T-helper 9 cell (primary cell): ENCODE results near the gene SP100.
"Not testable (repeated sequence)": the region's sequence is repeated elsewhere in the genome, so short reads cannot be mapped to it uniquely, and the experiment has no call there.

ENCODE experiments used
- DNase-seq: peaks from one replicate; pipeline ENCODE4 v3.0.0-alpha.2; 2020

SP100 gene

GRCh38 chr2:230471074-230471473 lies 55.1 kb downstream of the SP100 start:
- no peak for DNase-seq

GRCh38 chr2:230472621-230473018 lies 56.6 kb downstream of the SP100 start:
- no peak for DNase-seq

GRCh38 chr2:230473378-230473777 lies 57.4 kb downstream of the SP100 start:
- no peak for DNase-seq

- DNase-seq = no peak
Observed at GRCh38 chr2:230475143-230475542, 59.1 kb downstream of the SP100 start.

GRCh38 chr2:230485801-230486341 lies 69.9 kb downstream of the SP100 start:
- DNase-seq = no peak

DNA sequence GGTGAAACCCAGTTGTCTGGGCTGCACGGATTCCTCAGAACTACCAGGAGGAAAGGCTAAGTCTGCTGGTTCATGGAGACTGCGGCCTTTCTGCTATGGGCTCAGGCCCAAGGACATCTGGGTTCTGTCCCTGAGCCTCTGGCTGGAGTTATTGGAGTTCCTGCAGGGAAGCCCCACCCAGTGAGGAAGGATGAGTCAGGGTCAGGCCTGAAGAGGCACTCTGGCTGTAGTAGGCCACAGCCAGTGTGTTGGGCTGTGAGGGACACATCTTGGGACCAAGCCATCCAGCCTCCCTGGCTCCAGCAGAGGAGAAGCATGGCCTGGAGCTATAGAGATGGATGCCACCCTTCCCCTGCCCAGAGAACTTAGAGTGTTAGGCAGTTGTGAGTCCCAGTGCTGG lies 75.2 kb downstream of the SP100 start:
- not testable (repeated sequence) for DNase-seq

GRCh38 chr2:230492107-230492506 lies 76.1 kb downstream of the SP100 start:
- no peak for DNase-seq

GRCh38 chr2:230494980-230495379 lies 79.0 kb downstream of the SP100 start:
- no peak for DNase-seq

DNA sequence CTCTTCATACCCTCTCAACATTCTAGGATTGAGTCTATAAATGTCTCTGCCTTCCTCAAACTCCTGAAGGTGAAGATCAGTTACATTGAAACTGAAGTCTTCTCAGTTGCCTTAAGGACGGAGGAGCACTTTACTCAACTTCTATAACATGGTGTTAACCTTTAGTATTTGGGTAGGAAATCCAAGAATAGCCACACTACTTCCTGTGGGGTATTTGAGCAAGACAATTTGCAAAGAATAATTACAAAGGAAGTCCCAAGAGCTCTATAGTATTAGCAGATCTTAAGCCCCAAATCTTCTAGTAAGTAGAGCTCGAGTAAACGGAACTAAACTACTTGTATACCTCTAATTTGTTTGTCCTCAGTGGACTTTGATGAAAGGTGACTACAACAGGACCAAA lies 80.9 kb downstream of the SP100 start:
- DNase-seq = no peak

DNA sequence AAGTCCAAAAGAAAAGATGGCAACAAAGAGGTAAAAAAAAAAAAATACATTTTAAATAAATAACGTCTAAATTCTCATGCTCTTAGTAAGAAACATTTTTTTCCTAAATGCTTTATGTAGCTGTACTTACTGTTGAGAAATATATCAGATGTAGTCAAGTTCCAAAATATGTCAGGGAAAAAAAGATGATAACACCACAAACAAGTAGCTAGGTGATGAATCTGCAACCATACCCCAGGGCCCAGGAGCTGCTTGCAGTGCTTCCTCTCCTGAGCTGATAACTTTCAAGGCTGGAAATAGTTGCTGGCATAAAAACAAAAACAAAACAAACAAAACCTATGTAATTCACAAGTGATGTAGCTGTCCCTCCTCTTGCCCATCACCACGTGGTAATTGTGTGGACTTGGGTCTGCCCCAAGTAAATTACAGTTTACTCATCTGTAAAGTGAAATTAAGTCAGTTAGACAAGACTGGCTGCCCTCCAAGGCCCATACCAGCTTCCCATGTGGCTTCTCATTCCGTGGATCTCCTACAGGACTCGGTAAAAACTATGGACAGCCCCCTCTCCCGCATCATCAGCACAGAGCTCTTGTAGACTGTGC lies 82.6 kb downstream of the SP100 start:
- no peak for DNase-seq

DNA sequence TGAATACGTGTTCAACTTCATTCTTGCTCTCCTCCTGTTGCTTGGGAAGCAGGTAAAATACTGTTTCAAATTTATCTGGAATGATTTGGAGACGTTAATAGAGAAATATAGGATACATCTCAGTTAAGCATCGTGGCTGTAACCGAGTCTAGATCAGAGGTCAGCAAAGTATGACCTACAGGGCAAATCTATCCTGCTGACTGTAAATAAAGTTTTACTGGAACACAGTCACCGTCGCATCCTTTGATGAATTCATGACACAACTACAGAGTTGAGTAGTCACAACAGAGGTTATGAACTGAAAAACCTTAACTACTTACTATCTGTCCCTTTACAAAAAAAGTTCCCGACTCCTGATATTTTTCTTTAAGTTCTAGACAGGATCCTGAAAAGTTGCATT lies 86.6 kb downstream of the SP100 start:
- no peak for DNase-seq

- no peak for DNase-seq
Observed at GRCh38 chr2:230503798-230504197, 87.8 kb downstream of the SP100 start.

DNA sequence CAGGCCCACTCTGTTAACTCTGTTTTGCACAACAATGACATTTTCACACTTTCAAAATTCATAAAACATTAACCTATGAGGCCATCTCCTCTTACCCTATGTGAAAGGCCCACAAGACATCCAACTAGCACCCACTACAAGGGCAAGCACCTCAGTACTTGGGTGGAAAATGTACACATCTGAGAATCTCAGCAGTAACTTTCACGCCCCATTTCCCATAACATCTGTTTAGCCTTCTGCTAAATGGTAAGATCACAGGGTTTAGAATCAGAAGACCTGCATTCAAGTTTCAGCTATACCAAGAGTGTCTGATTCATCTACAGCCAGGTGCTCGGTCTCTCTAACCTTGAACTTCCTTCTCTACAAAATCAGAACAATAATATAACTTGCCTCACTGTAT lies 89.2 kb downstream of the SP100 start:
- DNase-seq = no peak

DNA sequence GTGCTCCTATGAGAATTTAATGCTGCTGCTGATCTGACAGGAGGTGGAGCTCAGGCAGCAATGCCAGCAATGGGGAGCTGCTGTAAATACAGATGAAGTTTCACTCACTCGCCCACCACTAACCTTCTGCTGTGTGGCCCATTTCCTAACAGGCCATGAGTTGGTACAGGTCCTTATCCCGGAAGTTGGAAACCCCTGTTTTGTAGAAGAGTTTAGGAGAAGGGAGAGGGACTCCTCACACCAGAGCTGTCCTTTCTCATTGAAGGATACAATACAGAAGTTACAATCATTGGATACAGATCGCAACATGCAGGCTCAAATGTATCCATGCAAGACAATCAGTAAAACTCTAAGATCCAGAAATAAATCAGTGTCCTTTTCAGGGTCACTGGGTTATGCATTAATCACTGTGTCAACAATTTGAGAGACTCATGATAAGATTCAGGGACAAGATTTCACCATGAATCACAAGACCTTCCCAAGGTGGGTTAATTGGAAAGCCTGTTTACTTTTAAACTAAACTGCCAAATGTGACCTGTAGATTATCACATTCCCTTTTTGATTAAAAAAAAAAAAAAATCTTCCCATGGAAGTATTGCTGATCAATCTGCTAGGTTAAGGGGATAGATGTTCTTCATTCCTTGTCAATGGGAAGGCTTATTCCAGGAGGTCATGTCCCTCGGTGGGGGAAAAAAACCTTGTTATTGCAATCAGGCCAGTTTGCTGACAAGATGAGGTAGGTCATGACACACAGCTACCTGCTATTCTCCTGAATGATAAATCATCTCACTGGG lies 97.2 kb downstream of the SP100 start:
- no peak for DNase-seq

GRCh38 chr2:230520061-230520874 lies 104.3 kb downstream of the SP100 start:
- no peak for DNase-seq

- no peak for DNase-seq
Observed at GRCh38 chr2:230520875-230521155, 104.8 kb downstream of the SP100 start.

DNA sequence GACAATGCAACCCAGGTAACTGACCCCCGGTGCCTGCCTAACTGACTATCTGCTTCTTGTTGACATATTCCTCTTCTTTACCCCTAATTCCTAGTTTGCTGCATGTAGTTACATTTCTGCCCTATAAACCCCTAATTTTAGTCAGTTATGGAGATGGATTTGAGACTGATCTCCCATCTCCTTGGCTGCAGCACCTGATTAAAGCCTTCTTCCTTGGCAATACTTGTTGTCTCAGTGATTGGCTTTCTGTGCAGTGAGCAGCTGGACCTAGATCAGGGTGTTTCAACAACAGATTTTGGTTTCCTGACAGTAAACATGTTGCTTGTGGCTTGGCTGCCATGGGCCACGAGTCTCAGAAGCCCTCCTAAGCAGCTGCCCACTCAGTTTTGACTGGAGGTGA lies 105.4 kb downstream of the SP100 start:
- no peak for DNase-seq

GRCh38 chr2:230525682-230526081 lies 109.7 kb downstream of the SP100 start:
- DNase-seq = no peak

DNA sequence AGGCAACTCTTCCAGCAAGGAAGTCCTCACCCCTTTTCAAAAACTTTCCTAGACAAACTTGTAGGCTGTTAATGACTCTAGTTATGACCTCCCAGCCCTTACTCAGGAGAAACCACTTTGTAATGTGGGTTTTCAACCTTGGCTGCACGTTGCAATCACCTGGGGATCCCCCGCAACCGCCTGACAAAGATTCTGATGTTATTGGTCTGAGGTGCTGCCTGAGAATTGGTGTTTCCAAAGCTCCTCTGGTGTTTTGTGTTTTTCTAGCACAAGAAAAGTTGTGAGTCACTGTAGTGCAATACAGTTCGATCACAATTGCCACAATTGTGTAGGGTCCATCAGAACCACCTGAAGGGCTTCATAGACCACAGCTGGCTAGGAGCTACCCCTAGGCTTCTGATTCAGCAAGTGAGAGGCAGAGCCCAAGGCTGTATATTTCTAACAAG lies 121.6 kb downstream of the SP100 start:
- no peak for DNase-seq

GRCh38 chr2:230540332-230540731 lies 124.3 kb downstream of the SP100 start:
- no peak for DNase-seq

DNA sequence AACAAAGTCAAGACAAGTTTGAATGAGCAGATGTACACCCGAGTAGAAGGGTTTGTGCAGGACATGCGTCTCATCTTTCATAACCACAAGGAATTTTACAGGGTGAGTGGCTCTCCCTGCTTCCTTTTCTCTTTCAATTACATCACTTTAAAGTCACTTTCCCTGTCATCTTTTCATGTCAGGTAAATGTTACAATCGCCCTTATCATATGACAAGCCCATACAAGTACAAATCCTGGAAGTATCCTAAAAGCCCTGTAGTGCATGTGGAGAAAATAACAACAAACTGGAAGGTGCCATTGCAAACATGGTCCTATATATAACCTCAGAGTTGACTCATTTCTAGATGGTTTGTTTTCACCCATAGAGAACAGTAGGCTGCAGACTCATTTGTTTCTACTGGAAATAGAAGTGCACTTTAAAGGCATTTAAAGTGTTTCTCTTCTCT lies 126.0 kb downstream of the SP100 start:
- no peak for DNase-seq

GRCh38 chr2:230542751-230543150 lies 126.8 kb downstream of the SP100 start:
- DNase-seq = no peak

GRCh38 chr2:230552181-230552580 lies 136.2 kb downstream of the SP100 start:
- no peak for DNase-seq

DNA sequence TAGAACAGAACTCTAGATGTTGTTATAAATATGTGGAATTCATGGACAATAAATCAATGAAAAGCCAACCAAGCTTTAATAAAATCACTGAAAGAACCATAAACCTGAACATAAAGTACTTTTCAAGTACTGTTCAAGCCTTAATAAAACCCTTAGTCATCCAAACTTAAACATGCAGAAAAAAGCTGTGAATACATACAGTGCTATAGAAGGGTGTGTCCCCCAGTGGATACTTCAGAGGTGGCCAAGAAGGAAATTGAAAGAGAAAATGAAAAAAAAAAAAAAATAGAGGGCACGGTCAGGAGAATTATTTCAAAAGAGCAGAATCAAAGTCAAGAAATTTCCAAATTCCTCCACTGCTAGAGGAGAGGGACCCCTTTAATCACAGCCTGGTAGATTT lies 141.1 kb downstream of the SP100 start:
- no peak for DNase-seq
